HG03558 (cell line): ENCODE measurements around the gene PCDHB7.
"Not testable (repeated sequence)": the region's sequence is repeated elsewhere in the genome, so short reads cannot be mapped to it uniquely, and the experiment has no call there.

Source experiments
- ATAC-seq: cut with Tn5 transposase; IDR thresholded peaks from one replicate; pipeline ENCODE4 v1.9.1; 2021; ENCODE audit warnings: moderate number of reproducible peaks; ENCODE audit not compliant: unreplicated experiment; ENCODE audit errors: extremely low read depth

PCDHB7 gene

GRCh38 chr5:141179371-141179770, 6.9 kb downstream of the PCDHB7 start:
- ATAC-seq = not testable (repeated sequence)

- ATAC-seq = not testable (repeated sequence)
Observed at GRCh38 chr5:141179876-141180275, 7.4 kb downstream of the PCDHB7 start.

- no peak for ATAC-seq
Observed at GRCh38 chr5:141180313-141180712, 7.9 kb downstream of the PCDHB7 start.

- no peak for ATAC-seq
Observed at GRCh38 chr5:141182248-141182647, 9.8 kb downstream of the PCDHB7 start, which contains the start of gene PCDHB16. TSS of gene PCDHB16 (plus strand) at chr5:141182387. CDS start at chr5:141182560, 173 bp downstream.

- not testable (repeated sequence) for ATAC-seq
Observed at GRCh38 chr5:141184117-141184855, 11.8 kb downstream of the PCDHB7 start.

GRCh38 chr5:141186897-141187512, 14.6 kb downstream of the PCDHB7 start, which contains the start of gene PCDHB9:
TSS of gene PCDHB9 (plus strand) at chr5:141187161. CDS start at chr5:141187319, 158 bp downstream.
- ATAC-seq = no peak

GRCh38 chr5:141188682-141189081, 16.2 kb downstream of the PCDHB7 start:
- ATAC-seq = not testable (repeated sequence)

GRCh38 chr5:141189131-141189530, 16.7 kb downstream of the PCDHB7 start:
- ATAC-seq = not testable (repeated sequence)

- ATAC-seq = no peak
Observed at GRCh38 chr5:141192110-141192725, 19.8 kb downstream of the PCDHB7 start, which contains the start of gene PCDHB10. TSS of gene PCDHB10 (plus strand) at chr5:141192353. CDS start at chr5:141192553, 200 bp downstream.

- not testable (repeated sequence) for ATAC-seq
Observed at GRCh38 chr5:141194332-141194731, 21.9 kb downstream of the PCDHB7 start.

- ATAC-seq = no peak
Observed at GRCh38 chr5:141196363-141196762, 23.9 kb downstream of the PCDHB7 start.

- no peak for ATAC-seq
Observed at GRCh38 chr5:141199359-141200235, 27.2 kb downstream of the PCDHB7 start, which contains the start of gene PCDHB11. TSS of gene PCDHB11 (plus strand) at chr5:141199627. CDS start at chr5:141199775, 148 bp downstream.

GRCh38 chr5:141201126-141201525, 28.7 kb downstream of the PCDHB7 start:
- ATAC-seq = not testable (repeated sequence)

- not testable (repeated sequence) for ATAC-seq
Observed at GRCh38 chr5:141201646-141202045, 29.2 kb downstream of the PCDHB7 start.

GRCh38 chr5:141208478-141208877, 36.0 kb downstream of the PCDHB7 start, which contains the start of gene PCDHB12:
TSS of gene PCDHB12 (plus strand) at chr5:141208719. CDS start at chr5:141208908, 189 bp downstream.
- ATAC-seq = no peak

GRCh38 chr5:141210281-141210680, 37.8 kb downstream of the PCDHB7 start:
- not testable (repeated sequence) for ATAC-seq

GRCh38 chr5:141210849-141211248, 38.4 kb downstream of the PCDHB7 start:
- ATAC-seq = not testable (repeated sequence)

GRCh38 chr5:141213656-141214339, 41.4 kb downstream of the PCDHB7 start, which contains the start of gene PCDHB13:
TSS of gene PCDHB13 (plus strand) at chr5:141213919. CDS start at chr5:141214124, 205 bp downstream.
- ATAC-seq = not testable (repeated sequence)

GRCh38 chr5:141214583-141214982, 42.1 kb downstream of the PCDHB7 start:
- not testable (repeated sequence) for ATAC-seq
